Astrocyte (in vitro differentiated cells and primary cell): ENCODE data around the gene PLCXD3. TPM values are rescaled to one million over a fixed set of nuclear protein-coding genes. Genes with fewer than 3 reads are reported as not detected.

ENCODE experiments used
- DNase-seq: peaks from one replicate; pipeline ENCODE4 v3.0.0-alpha.2; 2010; ENCODE audit warnings: low read depth
- FAIRE-seq: peaks from 2 replicates; lab custom pipeline; 2011; peaks lifted over from hg19 to GRCh38; lab: Jason Lieb, UNC
- H2AFZ ChIP-seq: 2 replicates; pipeline ENCODE4 v1.6.0; 2012; ENCODE audit warnings: low read depth, low read length, inconsistent platforms
- H3K27ac ChIP-seq: 2 replicates; pipeline ENCODE4 v1.5.1; 2011; ENCODE audit warnings: low read depth, low read length, inconsistent platforms
- H3K27me3 ChIP-seq: 2 replicates; pipeline ENCODE4 v1.6.0; 2011; ENCODE audit warnings: low read length, inconsistent platforms; ENCODE audit not compliant: insufficient read depth
- H3K36me3 ChIP-seq: 2 replicates; pipeline ENCODE4 v1.5.1; 2011; ENCODE audit warnings: low read length, inconsistent platforms; ENCODE audit not compliant: insufficient read depth
- H3K4me1 ChIP-seq: 2 replicates; pipeline ENCODE4 v1.5.1; 2011; ENCODE audit warnings: low read length, inconsistent platforms; ENCODE audit not compliant: insufficient read depth
- H3K4me2 ChIP-seq: 2 replicates; pipeline ENCODE4 v1.6.0; 2012; ENCODE audit warnings: low read length, inconsistent platforms
- H3K4me3 ChIP-seq: 2 replicates; pipeline ENCODE4 v1.5.1; 2011; ENCODE audit warnings: low read depth, mild to moderate bottlenecking, low read length, inconsistent platforms; ENCODE audit not compliant: insufficient read depth
- H3K79me2 ChIP-seq: 2 replicates; pipeline ENCODE4 v1.6.0; 2012; ENCODE audit warnings: mild to moderate bottlenecking, low read length, inconsistent platforms; ENCODE audit not compliant: insufficient read depth
- H3K9ac ChIP-seq: 2 replicates; pipeline ENCODE4 v1.6.0; 2012; ENCODE audit warnings: mild to moderate bottlenecking, low read length, inconsistent platforms
- H3K9me3 ChIP-seq: 2 replicates; pipeline ENCODE4 v1.5.1; 2012; ENCODE audit warnings: low read depth, mild to moderate bottlenecking, low read length, inconsistent platforms; ENCODE audit not compliant: insufficient read depth
- H4K20me1 ChIP-seq: 2 replicates; pipeline ENCODE4 v1.6.0; 2012; ENCODE audit warnings: low read length, inconsistent platforms; ENCODE audit not compliant: insufficient read depth
- H3K27ac Mint-ChIP-seq: one replicate; pipeline ENCODE4 v1.8.0; 2021; ENCODE audit warnings: mild to moderate bottlenecking, mixed read lengths; ENCODE audit not compliant: unreplicated experiment
- H3K27me3 Mint-ChIP-seq: one replicate; pipeline ENCODE4 v1.8.0; 2021; ENCODE audit warnings: low read depth, mixed read lengths; ENCODE audit not compliant: unreplicated experiment
- H3K36me3 Mint-ChIP-seq: one replicate; pipeline ENCODE4 v1.8.0; 2021; ENCODE audit warnings: low read depth, mixed read lengths; ENCODE audit not compliant: unreplicated experiment
- H3K4me1 Mint-ChIP-seq: one replicate; pipeline ENCODE4 v1.8.0; 2021; ENCODE audit warnings: low read depth, mixed read lengths; ENCODE audit not compliant: unreplicated experiment
- H3K4me3 Mint-ChIP-seq: one replicate; pipeline ENCODE4 v1.8.0; 2021; ENCODE audit warnings: mild to moderate bottlenecking, moderate library complexity, mixed read lengths; ENCODE audit not compliant: unreplicated experiment
- H3K9me3 Mint-ChIP-seq: one replicate; pipeline ENCODE4 v1.8.0; 2021; ENCODE audit warnings: mild to moderate bottlenecking, mixed read lengths; ENCODE audit not compliant: unreplicated experiment
- CTCF ChIP-seq: IDR thresholded peaks from 2 replicates; pipeline ENCODE4 v1.5.1; 2011; ENCODE audit warnings: low read depth, mild to moderate bottlenecking, inconsistent platforms, low read length, moderate library complexity; ENCODE audit not compliant: insufficient read depth
- EZH2 ChIP-seq: IDR thresholded peaks from 2 replicates; pipeline ENCODE4 v1.6.1; 2012; ENCODE audit warnings: mild to moderate bottlenecking, low read length, inconsistent platforms; ENCODE audit not compliant: insufficient read depth
- total RNA-seq: library from RNA; stranded (reverse); gene quantifications from 2 replicates; pipeline ENCODE4 v1.2.1, GENCODE V29; 2021

The PLCXD3 gene
- total RNA-seq, 1 donor from 2014 or later, result 1.6 TPM

- Histone ChIP-seq H3K9me3 (no peaks in the 10 kb centered on the region), H3K4me1 (no peaks in the 10 kb centered on the region), H3K27me3 (no peaks in the 10 kb centered on the region), H3K4me3 (no peak overlapping the region), H3K79me2 (no peaks in the 10 kb centered on the region), H4K20me1 (no peaks in the 10 kb centered on the region), H3K27ac (no peak overlapping the region), H3K9ac (no peak overlapping the region), H2AFZ (no peak overlapping the region), H3K36me3 (no peaks in the 10 kb centered on the region), H3K4me2 (no peak overlapping the region)
- H3K4me1 Mint-ChIP-seq, result peaks cover 7% of the 10 kb centered on the region
- no peaks in the 10 kb centered on the region for H3K27me3 Mint-ChIP-seq
- H3K9me3 Mint-ChIP-seq, result no peaks in the 10 kb centered on the region
- DNase-seq (no peak), FAIRE-seq (no peak)
- no peaks in the 10 kb centered on the region for H3K36me3 Mint-ChIP-seq
- H3K4me3 Mint-ChIP-seq, result no peak overlapping the region
- no peak overlapping the region for H3K27ac Mint-ChIP-seq
- TF ChIP-seq EZH2 (no peak), CTCF (no peak)
Observed at GRCh38 chr5:41277476-41278245, 232.7 kb downstream of the PLCXD3 start.

- no peaks in the 10 kb centered on the region for H4K20me1 ChIP-seq
Observed at GRCh38 chr5:41275813-41276512, 234.4 kb downstream of the PLCXD3 start.

More at GRCh38 chr5:41275813-41276512, 234.4 kb downstream of the PLCXD3 start:
- no peak overlapping the region for H2AFZ ChIP-seq
- no peak for DNase-seq
- no peak for FAIRE-seq
- no peaks in the 10 kb centered on the region for H3K27me3 ChIP-seq
- no peak for TF ChIP-seq EZH2
- no peak for TF ChIP-seq CTCF
- H3K36me3 Mint-ChIP-seq, result no peaks in the 10 kb centered on the region
- H3K9me3 Mint-ChIP-seq, result no peaks in the 10 kb centered on the region
- H3K4me3 ChIP-seq, result no peak overlapping the region
- H3K27ac ChIP-seq, result no peak overlapping the region
- H3K27me3 Mint-ChIP-seq, result no peaks in the 10 kb centered on the region
- no peaks in the 10 kb centered on the region for H3K9me3 ChIP-seq
- no peak overlapping the region for H3K4me2 ChIP-seq
- H3K36me3 ChIP-seq, result no peaks in the 10 kb centered on the region
- H3K4me1 Mint-ChIP-seq, result peaks cover 7% of the 10 kb centered on the region
- H3K4me1 ChIP-seq, result no peaks in the 10 kb centered on the region
- no peak overlapping the region for H3K4me3 Mint-ChIP-seq
- H3K9ac ChIP-seq, result no peak overlapping the region
- no peak overlapping the region for H3K27ac Mint-ChIP-seq
- H3K79me2 ChIP-seq, result no peaks in the 10 kb centered on the region
